GM21423 (cell line): Measurements from ENCODE around the gene HECA.
"Not testable (repeated sequence)": the region's sequence is repeated elsewhere in the genome, so short reads cannot be mapped to it uniquely, and the experiment has no call there.

Source experiments
- ATAC-seq: cut with Tn5 transposase; IDR thresholded peaks from one replicate; pipeline ENCODE4 v1.9.1; 2021; ENCODE audit warnings: mild to moderate bottlenecking, moderate library complexity; ENCODE audit not compliant: unreplicated experiment

Gene HECA

GRCh38 chr6:139134817-139135577, at the start of gene HECA:
Gene HECA, plus strand, starts transcription at chr6:139135080. Its CDS starts 317 bp downstream, at chr6:139135397.
- peak; percentile 81 for ATAC-seq

- no peak for ATAC-seq
Measured at GRCh38 chr6:139091826-139092225, 43.1 kb upstream of the HECA start.

DNA sequence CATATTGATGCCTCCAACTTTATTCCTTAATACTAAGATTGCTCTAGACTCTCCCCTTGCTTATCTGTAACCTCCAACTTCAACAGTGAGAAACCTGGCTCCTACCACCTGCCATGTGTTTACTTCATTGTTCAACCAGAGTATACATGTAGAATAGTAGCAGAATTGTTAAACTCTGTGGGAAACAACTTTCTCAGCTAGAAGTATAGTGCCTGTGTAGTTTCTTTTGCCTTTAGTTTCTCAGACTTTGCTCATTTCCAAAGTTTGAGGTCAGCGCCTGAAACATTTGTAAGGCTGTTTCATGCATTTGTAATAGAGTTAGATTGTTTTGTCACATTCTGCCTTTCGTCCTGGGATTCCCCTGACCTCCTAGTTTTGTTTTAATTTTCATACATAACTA, 34.9 kb upstream of the HECA start:
- ATAC-seq = peak; percentile 81

DNA sequence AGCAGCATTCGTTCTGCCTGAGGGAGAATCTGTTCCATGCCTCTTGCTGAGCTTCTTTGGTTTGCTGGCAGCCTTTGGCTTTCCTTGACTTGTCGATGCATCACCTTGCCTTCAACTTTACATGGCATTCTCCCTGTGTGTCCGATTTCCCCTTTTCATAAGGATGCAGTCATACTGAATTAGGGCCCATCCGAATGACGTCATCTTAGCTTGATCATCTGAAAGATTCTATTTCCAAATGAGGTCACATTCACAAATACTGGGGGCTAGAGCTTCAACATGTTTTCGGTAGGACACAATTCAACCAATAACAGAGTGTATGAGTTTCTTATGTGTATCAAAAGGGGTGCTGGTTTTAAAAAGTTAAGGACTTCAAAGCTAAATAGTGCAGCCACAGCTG, 27.8 kb upstream of the HECA start:
- ATAC-seq = no peak

DNA sequence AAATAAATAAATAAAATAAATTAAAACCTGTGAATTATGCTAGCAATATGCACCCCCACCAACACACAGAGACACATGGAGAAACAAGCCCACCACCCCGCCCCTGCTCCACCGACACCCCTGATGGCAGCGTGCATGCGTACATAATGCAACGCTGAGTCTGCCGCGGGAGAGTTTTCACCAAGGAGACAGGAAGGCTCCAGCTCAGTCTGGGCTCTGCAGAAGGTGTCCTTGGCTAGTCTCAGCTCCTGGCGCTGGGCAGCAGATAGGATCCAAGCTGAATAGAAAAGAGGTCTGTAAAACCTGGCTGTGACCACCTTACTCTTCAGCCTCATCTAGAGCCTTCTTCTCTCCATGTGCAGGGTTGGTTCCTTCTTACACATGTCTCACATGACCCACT, 26.5 kb upstream of the HECA start:
- ATAC-seq = no peak

DNA sequence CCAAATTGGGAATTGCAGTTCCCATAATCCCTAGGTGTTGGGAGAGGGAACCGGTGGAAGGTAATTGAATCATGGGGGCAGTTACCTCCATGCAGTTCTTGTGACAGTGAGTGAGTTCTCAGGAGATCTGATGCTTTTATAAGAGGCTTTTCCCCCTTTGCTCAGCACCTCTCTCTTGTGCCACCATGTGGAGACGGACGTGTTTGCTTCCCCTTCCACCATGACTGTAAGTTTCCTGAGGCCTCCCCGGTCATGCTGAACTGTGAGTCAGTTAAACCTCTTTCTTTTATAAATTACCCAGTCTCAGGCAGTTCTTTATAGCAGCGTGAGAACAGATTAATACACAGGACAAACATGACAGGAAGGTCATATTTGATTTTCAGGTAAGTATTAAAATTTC, 25.3 kb upstream of the HECA start:
- ATAC-seq = no peak

GRCh38 chr6:139112146-139112545, 22.7 kb upstream of the HECA start:
- no peak for ATAC-seq

DNA sequence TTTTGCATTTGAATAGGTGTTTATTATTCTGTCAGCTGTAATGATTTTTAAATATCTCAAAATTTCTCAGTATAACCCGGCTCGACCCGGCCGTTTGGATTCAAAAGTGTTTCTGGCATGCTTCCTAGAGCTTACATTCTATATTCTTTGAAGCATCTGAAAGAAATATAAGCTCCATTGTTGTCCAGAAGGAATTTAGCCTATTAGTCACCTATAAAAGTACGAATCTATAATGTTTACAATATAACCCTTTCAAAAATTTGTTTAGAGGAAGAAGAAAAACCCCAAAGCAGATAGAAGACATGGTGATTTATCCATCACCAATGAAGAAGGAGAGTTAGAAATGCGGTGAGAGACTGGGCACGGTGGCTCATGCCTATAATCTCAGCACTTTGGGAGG, 22.3 kb upstream of the HECA start:
- no peak for ATAC-seq

DNA sequence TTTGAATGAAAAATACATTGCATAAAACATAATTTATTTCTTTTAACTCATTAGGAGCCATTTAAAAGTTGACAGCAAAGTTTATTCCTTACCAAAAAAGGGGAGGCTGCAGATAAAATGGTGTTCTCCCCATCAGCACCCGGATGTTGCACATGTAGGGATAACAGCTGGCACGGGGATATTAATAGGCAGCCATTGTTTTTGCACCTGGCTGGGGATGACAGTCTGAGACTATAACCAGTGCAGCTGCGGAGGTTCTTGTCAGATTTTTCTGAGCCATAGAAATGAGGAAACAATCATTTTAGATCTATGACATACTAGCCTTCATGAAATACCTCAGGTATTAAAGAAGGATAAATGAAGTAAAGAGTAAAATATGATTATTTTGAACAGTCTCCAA, 20.1 kb upstream of the HECA start:
- no peak for ATAC-seq

DNA sequence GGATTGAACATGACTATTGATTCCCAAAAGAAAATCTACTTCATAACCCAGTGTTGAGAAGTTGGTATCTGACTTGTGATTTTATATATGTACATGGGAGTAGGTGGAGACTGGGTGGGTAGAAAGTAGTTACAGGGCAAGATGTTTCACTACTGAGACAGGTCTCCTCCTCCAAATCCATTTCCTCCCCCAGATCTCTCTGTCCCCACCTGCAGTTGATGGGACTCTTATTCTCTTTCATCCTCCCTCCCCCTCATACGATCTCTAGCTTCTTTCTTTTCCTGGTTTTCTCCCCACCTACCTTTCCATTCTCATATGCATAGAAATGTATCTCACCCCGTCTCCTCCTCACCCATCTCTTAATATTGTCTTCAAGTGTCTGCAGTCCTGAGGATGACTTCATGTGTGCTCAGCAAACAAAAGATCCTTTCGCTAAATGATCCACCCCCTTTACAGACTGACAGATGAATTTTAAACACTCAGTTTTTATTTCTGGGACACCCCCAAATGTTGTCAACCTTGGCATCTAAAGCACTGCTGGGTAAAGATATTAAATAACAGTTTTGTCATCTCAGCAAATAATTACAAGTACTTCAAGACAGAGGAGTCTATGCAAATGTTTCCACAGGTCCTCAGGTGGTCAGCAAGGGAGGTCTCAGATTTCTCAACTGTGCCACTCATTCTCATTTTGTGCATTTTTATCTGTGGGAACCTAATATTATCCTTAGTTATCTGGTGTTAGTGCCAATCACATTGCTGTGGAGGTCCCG, 18.7 kb upstream of the HECA start:
- ATAC-seq = no peak

DNA sequence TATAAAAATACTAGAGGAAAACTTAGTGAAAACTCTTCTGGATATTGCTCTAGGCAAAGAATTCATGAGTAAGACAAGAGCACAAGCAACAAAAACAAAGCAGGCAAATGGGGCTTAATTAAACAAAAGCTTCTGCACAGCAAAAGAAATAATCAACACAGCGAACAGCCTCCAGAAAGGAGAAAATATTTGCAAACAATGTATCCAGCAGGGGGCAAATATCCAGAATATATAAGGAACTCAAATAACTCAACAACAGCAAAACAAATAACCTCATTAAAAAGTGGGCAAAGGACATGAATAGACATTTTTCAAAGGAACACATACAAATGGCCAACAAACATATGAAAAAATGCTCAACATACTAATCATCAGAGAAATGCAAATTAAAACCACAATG, 17.1 kb upstream of the HECA start:
- no peak for ATAC-seq

DNA sequence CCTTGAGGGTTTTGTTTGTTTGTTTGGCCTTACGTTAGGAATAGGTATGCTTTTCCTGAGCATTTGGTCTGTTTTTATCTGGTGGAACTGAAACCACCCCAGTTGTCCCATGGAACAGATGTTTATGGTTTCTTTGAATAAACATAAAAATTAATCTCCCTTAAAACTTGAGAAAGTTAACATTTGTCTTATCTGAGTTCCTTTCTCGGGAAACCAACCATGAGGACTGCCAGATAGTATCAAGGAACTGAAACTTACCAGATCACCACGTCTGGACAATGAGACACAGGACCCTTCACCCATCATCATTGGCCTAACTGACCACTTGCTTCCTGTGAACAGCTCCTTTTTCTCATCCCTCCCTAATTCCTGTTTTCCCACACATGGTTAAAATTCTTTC, 15.3 kb upstream of the HECA start:
- ATAC-seq = no peak

DNA sequence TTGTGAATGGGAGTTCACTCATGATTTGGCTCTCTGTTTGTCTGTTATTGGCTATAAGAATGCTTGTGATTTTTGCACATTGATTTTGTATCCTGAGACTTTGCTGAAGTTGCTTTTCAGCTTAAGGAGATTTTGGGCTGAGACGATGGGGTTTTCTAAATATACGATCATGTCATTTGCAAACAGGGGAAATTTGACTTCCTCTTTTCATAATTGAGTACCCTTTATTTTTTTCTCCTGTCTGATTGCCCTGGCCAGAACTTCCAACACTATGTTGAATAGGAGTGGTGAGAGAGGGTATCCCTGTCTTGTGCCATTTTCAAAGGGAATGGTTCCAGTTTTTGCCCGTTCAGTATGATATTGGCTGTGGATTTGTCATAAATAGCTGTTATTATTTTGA, 12.1 kb upstream of the HECA start:
- not testable (repeated sequence) for ATAC-seq

DNA sequence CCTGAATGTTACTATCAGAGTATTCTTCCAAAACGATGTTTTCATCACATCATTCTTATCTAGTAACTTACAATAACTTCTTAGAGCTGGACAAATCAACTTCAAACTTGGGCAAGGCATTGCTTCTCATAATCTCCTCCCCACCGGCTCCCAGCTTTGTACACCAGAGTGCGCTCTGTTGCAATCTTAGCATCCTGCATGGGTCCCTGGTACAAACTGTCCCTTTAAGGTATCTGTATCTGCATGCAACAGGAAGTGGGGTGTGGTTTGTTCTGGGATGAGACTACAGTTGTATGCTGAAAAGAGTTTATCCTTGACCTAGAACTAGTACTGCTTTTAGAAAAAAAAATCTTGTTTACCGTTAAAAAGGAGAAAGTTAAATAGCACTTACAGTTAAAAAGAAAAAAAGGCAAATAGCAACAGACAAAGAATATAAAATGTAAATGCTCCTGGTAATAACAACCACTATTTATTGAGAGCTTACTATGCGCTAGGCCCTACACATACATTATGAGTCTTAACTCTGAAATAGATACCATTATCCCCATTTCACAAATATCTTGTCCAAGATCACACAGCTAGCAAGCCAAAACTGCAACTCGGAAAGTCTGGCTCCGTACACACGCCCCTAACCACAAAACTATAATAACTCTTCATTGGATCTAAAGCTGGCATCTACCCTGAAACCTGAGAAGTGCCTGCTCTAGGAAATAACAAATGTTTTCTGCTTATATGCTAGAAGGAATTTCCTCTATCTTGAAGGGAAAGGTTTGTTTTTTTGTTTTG, 9.8 kb upstream of the HECA start:
- ATAC-seq = peak; percentile 100

- no peak for ATAC-seq
Measured at GRCh38 chr6:139126255-139126654, 8.6 kb upstream of the HECA start.

- ATAC-seq = no peak
Measured at GRCh38 chr6:139126931-139127330, 7.9 kb upstream of the HECA start.

DNA sequence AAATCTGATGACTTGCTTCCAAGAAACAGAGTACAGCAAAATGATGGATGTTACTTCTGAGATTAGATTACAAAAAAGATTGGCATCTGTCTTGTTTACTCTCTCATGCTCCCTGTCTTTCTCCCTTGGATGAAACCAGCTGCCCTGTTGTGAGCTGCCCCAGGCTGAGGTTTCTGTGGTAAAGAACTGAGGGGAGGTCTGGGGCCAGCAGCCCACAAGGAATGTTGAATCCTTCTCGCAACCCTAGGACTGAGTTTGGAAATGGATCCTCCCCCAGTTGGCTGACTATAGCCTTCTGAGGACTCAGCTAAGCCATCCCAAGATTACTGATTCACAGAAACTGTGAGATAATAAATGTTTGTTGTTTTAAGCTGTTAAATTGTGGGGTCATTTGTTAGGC, 5.6 kb upstream of the HECA start:
- no peak for ATAC-seq

GRCh38 chr6:139131736-139132280, 3.1 kb upstream of the HECA start:
- no peak for ATAC-seq

- ATAC-seq = no peak
Measured at GRCh38 chr6:139133262-139134063, 1.4 kb upstream of the HECA start.

DNA sequence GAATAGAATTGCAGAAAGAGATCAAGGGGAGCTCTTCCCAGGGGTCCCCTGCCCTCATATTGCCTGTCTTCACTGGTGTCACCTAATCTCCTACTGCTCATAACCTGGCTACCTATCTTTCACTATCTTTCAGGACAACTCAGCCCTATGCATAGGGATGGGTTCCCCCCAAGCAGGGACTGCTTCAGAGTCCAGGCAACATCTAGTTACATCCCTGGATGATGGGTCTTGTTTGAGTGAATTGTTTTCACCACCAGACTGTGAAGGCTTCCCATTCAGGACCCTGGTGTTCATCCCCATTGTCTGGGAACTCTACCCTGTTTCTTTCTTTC, 850 bp upstream of the HECA start:
- ATAC-seq = no peak
